ENCODE data around the gene VPREB3.

DNA sequence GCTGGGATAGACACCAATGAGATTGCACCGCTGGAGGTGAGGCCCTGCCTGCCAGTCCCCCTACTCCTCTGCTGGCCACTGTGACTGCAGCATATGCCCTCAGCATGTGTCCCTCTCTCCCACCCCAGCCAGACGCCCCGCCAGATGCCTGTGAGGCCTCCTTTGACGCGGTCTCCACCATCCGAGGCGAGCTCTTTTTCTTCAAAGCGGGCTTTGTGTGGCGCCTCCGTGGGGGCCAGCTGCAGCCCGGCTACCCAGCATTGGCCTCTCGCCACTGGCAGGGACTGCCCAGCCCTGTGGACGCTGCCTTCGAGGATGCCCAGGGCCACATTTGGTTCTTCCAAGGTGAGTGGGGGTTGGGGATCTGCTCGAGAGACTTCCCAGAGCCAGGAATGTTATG is 26.8 kb upstream of the VPREB3 start:
- TF ChIP-seq, protein P1, sequence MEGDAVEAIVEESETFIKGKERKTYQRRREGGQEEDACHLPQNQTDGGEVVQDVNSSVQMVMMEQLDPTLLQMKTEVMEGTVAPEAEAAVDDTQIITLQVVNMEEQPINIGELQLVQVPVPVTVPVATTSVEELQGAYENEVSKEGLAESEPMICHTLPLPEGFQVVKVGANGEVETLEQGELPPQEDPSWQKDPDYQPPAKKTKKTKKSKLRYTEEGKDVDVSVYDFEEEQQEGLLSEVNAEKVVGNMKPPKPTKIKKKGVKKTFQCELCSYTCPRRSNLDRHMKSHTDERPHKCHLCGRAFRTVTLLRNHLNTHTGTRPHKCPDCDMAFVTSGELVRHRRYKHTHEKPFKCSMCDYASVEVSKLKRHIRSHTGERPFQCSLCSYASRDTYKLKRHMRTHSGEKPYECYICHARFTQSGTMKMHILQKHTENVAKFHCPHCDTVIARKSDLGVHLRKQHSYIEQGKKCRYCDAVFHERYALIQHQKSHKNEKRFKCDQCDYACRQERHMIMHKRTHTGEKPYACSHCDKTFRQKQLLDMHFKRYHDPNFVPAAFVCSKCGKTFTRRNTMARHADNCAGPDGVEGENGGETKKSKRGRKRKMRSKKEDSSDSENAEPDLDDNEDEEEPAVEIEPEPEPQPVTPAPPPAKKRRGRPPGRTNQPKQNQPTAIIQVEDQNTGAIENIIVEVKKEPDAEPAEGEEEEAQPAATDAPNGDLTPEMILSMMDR (IDR thresholded peaks at IDR 0.05), result no peak
- no peak for TF ChIP-seq POLR2A (IDR thresholded peaks at IDR 0.05)

Data from adrenal gland (tissue), 5 donors.